Measurements from ENCODE around the gene STRIT1. TPM values are rescaled to one million over a fixed set of nuclear protein-coding genes. Genes with fewer than 3 reads are reported as not detected.
A peak's percentile ranks its signal among the peaks of the same experiment; 100 is the strongest.

STRIT1 gene
- not detected for polyA plus RNA-seq (2012; ENCODE audit: missing spikeins)

GRCh38 chr3:155293516-155293915, at the start of gene STRIT1:
STRIT1 (minus strand) TSS chr3:155293683.
- DNase-seq (ENCODE audit: insufficient read length): no peak
- FAIRE-seq: no peak

GRCh38 chr3:155342344-155342743, 48.9 kb upstream of the STRIT1 start:
- TF ChIP-seq TAF1 (IDR thresholded peaks at IDR 0.05; ENCODE audit: borderline replicate concordance, low read depth, low read length): no peak
- TF ChIP-seq POLR2A (IDR thresholded peaks at IDR 0.05; ENCODE audit: low read depth, low read length): no peak
- TF ChIP-seq POLR2AphosphoS5 (IDR thresholded peaks at IDR 0.05; ENCODE audit: low read depth, low read length): no peak
- no peak for FAIRE-seq
- DNase-seq (ENCODE audit: insufficient read length): no peak

More at GRCh38 chr3:155293516-155293915, at the start of gene STRIT1:
- TF ChIP-seq TAF1 (IDR thresholded peaks at IDR 0.05; ENCODE audit: borderline replicate concordance, low read depth, low read length) (no peak), POLR2AphosphoS5 (IDR thresholded peaks at IDR 0.05; ENCODE audit: low read depth, low read length) (no peak), POLR2A (IDR thresholded peaks at IDR 0.05; ENCODE audit: low read depth, low read length) (no peak)

GRCh38 chr3:155339052-155339451, 45.6 kb upstream of the STRIT1 start:
- FAIRE-seq (no peak), DNase-seq (ENCODE audit: insufficient read length) (no peak)
- TF ChIP-seq POLR2AphosphoS5 (IDR thresholded peaks at IDR 0.05; ENCODE audit: low read depth, low read length) (no peak), TAF1 (IDR thresholded peaks at IDR 0.05; ENCODE audit: borderline replicate concordance, low read depth, low read length) (no peak), POLR2A (IDR thresholded peaks at IDR 0.05; ENCODE audit: low read depth, low read length) (no peak)

- TF ChIP-seq TAF1 (IDR thresholded peaks at IDR 0.05; ENCODE audit: borderline replicate concordance, low read depth, low read length) (no peak), POLR2A (IDR thresholded peaks at IDR 0.05; ENCODE audit: low read depth, low read length) (no peak), POLR2AphosphoS5 (IDR thresholded peaks at IDR 0.05; ENCODE audit: low read depth, low read length) (no peak)
- FAIRE-seq: peak; percentile 85
- no peak for DNase-seq (ENCODE audit: insufficient read length)
Measured at GRCh38 chr3:155335724-155336354, 42.4 kb upstream of the STRIT1 start.

GRCh38 chr3:155334914-155335723, 41.6 kb upstream of the STRIT1 start:
- TF ChIP-seq TAF1 (IDR thresholded peaks at IDR 0.05; ENCODE audit: borderline replicate concordance, low read depth, low read length): no peak
- no peak for TF ChIP-seq POLR2AphosphoS5 (IDR thresholded peaks at IDR 0.05; ENCODE audit: low read depth, low read length)
- no peak for TF ChIP-seq POLR2A (IDR thresholded peaks at IDR 0.05; ENCODE audit: low read depth, low read length)
- peak; percentile 2 for DNase-seq (ENCODE audit: insufficient read length)
- FAIRE-seq: peak; percentile 88

GRCh38 chr3:155334215-155334913, 40.9 kb upstream of the STRIT1 start:
- TF ChIP-seq POLR2A (IDR thresholded peaks at IDR 0.05; ENCODE audit: low read depth, low read length) (no peak), TAF1 (IDR thresholded peaks at IDR 0.05; ENCODE audit: borderline replicate concordance, low read depth, low read length) (no peak), POLR2AphosphoS5 (IDR thresholded peaks at IDR 0.05; ENCODE audit: low read depth, low read length) (no peak)
- no peak for DNase-seq (ENCODE audit: insufficient read length)
- no peak for FAIRE-seq

GRCh38 chr3:155332716-155333115, 39.2 kb upstream of the STRIT1 start:
- DNase-seq (ENCODE audit: insufficient read length) (no peak), FAIRE-seq (no peak)
- TF ChIP-seq POLR2A (IDR thresholded peaks at IDR 0.05; ENCODE audit: low read depth, low read length) (no peak), POLR2AphosphoS5 (IDR thresholded peaks at IDR 0.05; ENCODE audit: low read depth, low read length) (no peak), TAF1 (IDR thresholded peaks at IDR 0.05; ENCODE audit: borderline replicate concordance, low read depth, low read length) (no peak)

GRCh38 chr3:155331078-155331477, 37.6 kb upstream of the STRIT1 start:
- no peak for FAIRE-seq

GRCh38 chr3:155330370-155330769, 36.9 kb upstream of the STRIT1 start:
- DNase-seq (ENCODE audit: insufficient read length) (no peak), FAIRE-seq (no peak)
- no peak for TF ChIP-seq POLR2A (IDR thresholded peaks at IDR 0.05; ENCODE audit: low read depth, low read length)
- no peak for TF ChIP-seq TAF1 (IDR thresholded peaks at IDR 0.05; ENCODE audit: borderline replicate concordance, low read depth, low read length)
- no peak for TF ChIP-seq POLR2AphosphoS5 (IDR thresholded peaks at IDR 0.05; ENCODE audit: low read depth, low read length)

More at GRCh38 chr3:155331078-155331477, 37.6 kb upstream of the STRIT1 start:
- DNase-seq (ENCODE audit: insufficient read length): no peak
- TF ChIP-seq TAF1 (IDR thresholded peaks at IDR 0.05; ENCODE audit: borderline replicate concordance, low read depth, low read length) (no peak), POLR2A (IDR thresholded peaks at IDR 0.05; ENCODE audit: low read depth, low read length) (no peak), POLR2AphosphoS5 (IDR thresholded peaks at IDR 0.05; ENCODE audit: low read depth, low read length) (no peak)

GRCh38 chr3:155329513-155330048, 36.1 kb upstream of the STRIT1 start:
- DNase-seq (ENCODE audit: insufficient read length): no peak
- TF ChIP-seq POLR2A (IDR thresholded peaks at IDR 0.05; ENCODE audit: low read depth, low read length) (no peak), POLR2AphosphoS5 (IDR thresholded peaks at IDR 0.05; ENCODE audit: low read depth, low read length) (no peak), TAF1 (IDR thresholded peaks at IDR 0.05; ENCODE audit: borderline replicate concordance, low read depth, low read length) (no peak)
- no peak for FAIRE-seq

- TF ChIP-seq POLR2A (IDR thresholded peaks at IDR 0.05; ENCODE audit: low read depth, low read length) (no peak), POLR2AphosphoS5 (IDR thresholded peaks at IDR 0.05; ENCODE audit: low read depth, low read length) (no peak), TAF1 (IDR thresholded peaks at IDR 0.05; ENCODE audit: borderline replicate concordance, low read depth, low read length) (no peak)
- no peak for FAIRE-seq
- no peak for DNase-seq (ENCODE audit: insufficient read length)
Measured at GRCh38 chr3:155327871-155328270, 34.4 kb upstream of the STRIT1 start.
